Neural cell (in vitro differentiated cells): Measurements from ENCODE around the gene COMP.

Experiments
- EP300 ChIP-seq: fragments of 450-650 bp; conservative IDR thresholded peaks from 2 replicates; pipeline ENCODE4 v1.6.1; 2014; ENCODE audit warnings: antibody characterized with exemption, mild to moderate bottlenecking, moderate library complexity; ENCODE audit not compliant: poor library complexity, severe bottlenecking
- EZH2 ChIP-seq: fragments of 200-600, 300-800 bp; shearing (Covaris generic), sonication (generic); IDR thresholded peaks from 2 replicates; pipeline ENCODE4 v1.6.1; 2014; ENCODE audit warnings: antibody characterized with exemption, low read length, borderline replicate concordance, mild to moderate bottlenecking; ENCODE audit not compliant: insufficient read depth, poor library complexity, severe bottlenecking
- MXI1 ChIP-seq: fragments of 450-650 bp; conservative IDR thresholded peaks from 2 replicates; pipeline ENCODE4 v1.6.1; 2014; ENCODE audit warnings: antibody characterized with exemption, mild to moderate bottlenecking; ENCODE audit not compliant: poor library complexity, severe bottlenecking
- POLR2AphosphoS5 ChIP-seq: IDR thresholded peaks from 2 replicates; pipeline ENCODE4 v1.6.1; 2012
- RAD21 ChIP-seq: fragments of 450-650 bp; conservative IDR thresholded peaks from 2 replicates; pipeline ENCODE4 v1.6.1; 2014; ENCODE audit warnings: antibody characterized with exemption, mild to moderate bottlenecking, moderate library complexity
- TAF1 ChIP-seq: IDR thresholded peaks from 2 replicates; pipeline ENCODE4 v1.6.1; 2012; ENCODE audit warnings: low read depth
- TF ChIP-seq, protein P1 (sequence below): fragments of 450-650 bp; IDR thresholded peaks from 2 replicates; pipeline ENCODE4 v1.5.1; 2014; ENCODE audit warnings: antibody characterized with exemption, mild to moderate bottlenecking, moderate library complexity; ENCODE audit not compliant: poor library complexity, severe bottlenecking
- TF ChIP-seq, protein P2 (sequence below): IDR thresholded peaks from 2 replicates; pipeline ENCODE4 v1.6.1; 2012; ENCODE audit warnings: borderline replicate concordance

DNA sequence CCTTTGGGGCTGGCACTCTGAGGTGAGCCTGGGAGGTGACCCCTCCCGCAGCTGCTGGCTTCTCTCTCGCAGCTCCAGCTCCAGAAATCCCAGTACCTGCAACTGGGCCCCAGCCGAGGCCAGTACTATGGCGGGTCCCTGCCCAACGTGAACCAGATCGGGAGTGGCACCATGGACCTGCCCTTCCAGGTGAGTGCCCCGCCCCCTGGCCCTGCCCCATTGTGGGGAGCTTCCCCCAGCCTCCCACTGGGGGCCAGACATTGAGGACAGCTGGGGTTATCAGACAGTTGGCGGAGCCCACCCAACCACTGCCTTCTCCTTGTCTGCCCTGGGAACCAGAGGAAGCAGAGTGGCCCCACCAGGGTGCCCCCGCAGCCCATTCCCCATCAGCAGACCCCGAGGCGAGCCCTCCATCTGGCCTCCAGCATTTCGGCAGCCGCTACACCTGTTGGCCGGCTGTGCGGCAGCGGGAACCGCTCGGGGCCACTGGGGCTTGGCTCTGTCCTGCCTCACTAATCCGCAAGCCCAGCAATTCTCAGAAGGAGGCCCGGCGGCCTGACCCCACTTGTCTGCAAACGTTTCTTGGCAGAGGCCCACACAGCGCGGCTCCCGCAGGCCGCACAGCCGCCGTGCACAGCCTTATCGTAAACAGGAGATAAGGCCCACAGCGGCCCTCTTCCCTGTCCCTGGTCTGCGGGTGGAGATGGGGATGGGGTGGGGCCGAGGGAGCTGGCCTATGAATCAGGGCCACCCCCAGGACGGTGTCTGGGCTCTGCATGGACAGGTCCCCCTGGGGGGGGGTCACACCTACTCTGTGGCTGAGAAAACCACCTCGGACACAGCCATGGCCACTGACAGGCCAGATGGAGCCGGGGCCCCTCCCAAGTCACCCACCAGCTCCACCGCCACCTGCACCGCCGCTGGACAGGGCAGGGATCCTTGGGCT is 48.0 kb downstream of the COMP start:
- TF ChIP-seq EP300: no peak
- TF ChIP-seq, protein P1, sequence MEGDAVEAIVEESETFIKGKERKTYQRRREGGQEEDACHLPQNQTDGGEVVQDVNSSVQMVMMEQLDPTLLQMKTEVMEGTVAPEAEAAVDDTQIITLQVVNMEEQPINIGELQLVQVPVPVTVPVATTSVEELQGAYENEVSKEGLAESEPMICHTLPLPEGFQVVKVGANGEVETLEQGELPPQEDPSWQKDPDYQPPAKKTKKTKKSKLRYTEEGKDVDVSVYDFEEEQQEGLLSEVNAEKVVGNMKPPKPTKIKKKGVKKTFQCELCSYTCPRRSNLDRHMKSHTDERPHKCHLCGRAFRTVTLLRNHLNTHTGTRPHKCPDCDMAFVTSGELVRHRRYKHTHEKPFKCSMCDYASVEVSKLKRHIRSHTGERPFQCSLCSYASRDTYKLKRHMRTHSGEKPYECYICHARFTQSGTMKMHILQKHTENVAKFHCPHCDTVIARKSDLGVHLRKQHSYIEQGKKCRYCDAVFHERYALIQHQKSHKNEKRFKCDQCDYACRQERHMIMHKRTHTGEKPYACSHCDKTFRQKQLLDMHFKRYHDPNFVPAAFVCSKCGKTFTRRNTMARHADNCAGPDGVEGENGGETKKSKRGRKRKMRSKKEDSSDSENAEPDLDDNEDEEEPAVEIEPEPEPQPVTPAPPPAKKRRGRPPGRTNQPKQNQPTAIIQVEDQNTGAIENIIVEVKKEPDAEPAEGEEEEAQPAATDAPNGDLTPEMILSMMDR: no peak
- TF ChIP-seq EZH2: no peak
- TF ChIP-seq, protein P2, sequence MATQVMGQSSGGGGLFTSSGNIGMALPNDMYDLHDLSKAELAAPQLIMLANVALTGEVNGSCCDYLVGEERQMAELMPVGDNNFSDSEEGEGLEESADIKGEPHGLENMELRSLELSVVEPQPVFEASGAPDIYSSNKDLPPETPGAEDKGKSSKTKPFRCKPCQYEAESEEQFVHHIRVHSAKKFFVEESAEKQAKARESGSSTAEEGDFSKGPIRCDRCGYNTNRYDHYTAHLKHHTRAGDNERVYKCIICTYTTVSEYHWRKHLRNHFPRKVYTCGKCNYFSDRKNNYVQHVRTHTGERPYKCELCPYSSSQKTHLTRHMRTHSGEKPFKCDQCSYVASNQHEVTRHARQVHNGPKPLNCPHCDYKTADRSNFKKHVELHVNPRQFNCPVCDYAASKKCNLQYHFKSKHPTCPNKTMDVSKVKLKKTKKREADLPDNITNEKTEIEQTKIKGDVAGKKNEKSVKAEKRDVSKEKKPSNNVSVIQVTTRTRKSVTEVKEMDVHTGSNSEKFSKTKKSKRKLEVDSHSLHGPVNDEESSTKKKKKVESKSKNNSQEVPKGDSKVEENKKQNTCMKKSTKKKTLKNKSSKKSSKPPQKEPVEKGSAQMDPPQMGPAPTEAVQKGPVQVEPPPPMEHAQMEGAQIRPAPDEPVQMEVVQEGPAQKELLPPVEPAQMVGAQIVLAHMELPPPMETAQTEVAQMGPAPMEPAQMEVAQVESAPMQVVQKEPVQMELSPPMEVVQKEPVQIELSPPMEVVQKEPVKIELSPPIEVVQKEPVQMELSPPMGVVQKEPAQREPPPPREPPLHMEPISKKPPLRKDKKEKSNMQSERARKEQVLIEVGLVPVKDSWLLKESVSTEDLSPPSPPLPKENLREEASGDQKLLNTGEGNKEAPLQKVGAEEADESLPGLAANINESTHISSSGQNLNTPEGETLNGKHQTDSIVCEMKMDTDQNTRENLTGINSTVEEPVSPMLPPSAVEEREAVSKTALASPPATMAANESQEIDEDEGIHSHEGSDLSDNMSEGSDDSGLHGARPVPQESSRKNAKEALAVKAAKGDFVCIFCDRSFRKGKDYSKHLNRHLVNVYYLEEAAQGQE: no peak
- no peak for TF ChIP-seq TAF1
- TF ChIP-seq POLR2AphosphoS5: no peak
- TF ChIP-seq MXI1: no peak
- TF ChIP-seq RAD21: no peak
